IMR-90 (cell line): ENCODE data around the gene ECHS1. TPM values are rescaled to one million over a fixed set of nuclear protein-coding genes. Genes with fewer than 3 reads are reported as not detected.

Source experiments
- ATAC-seq: fragments of 200-7000 bp; cut with Tn5 transposase; 2 replicates; pipeline ENCODE4 v1.9.1; 2020; ENCODE audit warnings: low read depth, mild to moderate bottlenecking, moderate library complexity
- BruUV-seq: library from RNA; stranded (reverse); fragments of 400-500 nt; replicated peaks from 2 replicates; lab custom pipeline; 2021; lab: Mats Ljungman, UMichigan
- CTCF ChIA-PET: fragments of 300-600 bp; formaldehyde crosslinking; extraction: SDS; loops from one replicate; lab custom pipeline; 2021; ENCODE audit warnings: antibody characterized with exemption; lab: Yijun Ruan, JAX
- POLR2A ChIA-PET: fragments of 300-600 bp; sonication (Branson Sonifier 250); formaldehyde crosslinking; loops from one replicate; lab custom pipeline; 2022; ENCODE audit warnings: antibody characterized with exemption; ENCODE audit not compliant: unreplicated experiment; lab: Charles Lee
- DNase-seq: peaks from one replicate; pipeline ENCODE4 v3.0.0; 2013
- H2AFZ ChIP-seq: replicated peaks from 2 replicates; pipeline ENCODE3; 2013; ENCODE audit warnings: low read length, mild to moderate bottlenecking; ENCODE audit not compliant: poor library complexity
- H2AK5ac ChIP-seq: 2 replicates; pipeline ENCODE4 v1.6.1; 2013; ENCODE audit warnings: low read depth, low read length, inconsistent platforms
- H2AK9ac ChIP-seq: replicated peaks from 2 replicates; pipeline ENCODE3; 2013; ENCODE audit warnings: mild to moderate bottlenecking, low read depth, low read length, moderate library complexity; ENCODE audit not compliant: poor library complexity
- H2BK120ac ChIP-seq: 2 replicates; pipeline ENCODE4 v1.6.1; 2013; ENCODE audit warnings: low read depth, low read length, inconsistent platforms
- H2BK15ac ChIP-seq: 3 replicates; pipeline ENCODE4 v1.6.1; 2013; ENCODE audit warnings: low read depth, low read length, inconsistent platforms
- H2BK20ac ChIP-seq: 2 replicates; pipeline ENCODE4 v1.6.1; 2013; ENCODE audit warnings: low read depth, mild to moderate bottlenecking, inconsistent platforms, low read length, moderate library complexity
- H2BK5ac ChIP-seq: 2 replicates; pipeline ENCODE4 v1.6.1; 2013; ENCODE audit warnings: mild to moderate bottlenecking, low read depth, low read length, inconsistent platforms; ENCODE audit not compliant: poor library complexity, severe bottlenecking
- H3K14ac ChIP-seq: replicated peaks from 2 replicates; pipeline ENCODE4 v1.6.1; 2013; ENCODE audit warnings: low read depth, low read length, inconsistent platforms
- H3K18ac ChIP-seq: 2 replicates; pipeline ENCODE4 v1.6.1; 2013; ENCODE audit warnings: low read depth, low read length, control low read depth
- H3K23ac ChIP-seq: 2 replicates; pipeline ENCODE4 v1.6.1; 2013; ENCODE audit warnings: low read depth, low read length, inconsistent platforms
- H3K27ac ChIP-seq: 2 replicates; pipeline ENCODE4 v1.5.1; 2013; ENCODE audit warnings: mild to moderate bottlenecking, control low read depth, low read length; ENCODE audit not compliant: insufficient read depth
- H3K27me3 ChIP-seq: 2 replicates; pipeline ENCODE4 v1.6.1; 2013; ENCODE audit warnings: low read length; ENCODE audit not compliant: control insufficient read depth, insufficient read depth
- H3K36me3 ChIP-seq: 2 replicates; pipeline ENCODE4 v1.6.1; 2013; ENCODE audit warnings: low read length, mixed read lengths; ENCODE audit not compliant: control insufficient read depth, insufficient read depth
- H3K4ac ChIP-seq: 2 replicates; pipeline ENCODE4 v1.6.1; 2013; ENCODE audit warnings: low read depth, low read length, inconsistent platforms
- H3K4me1 ChIP-seq: 2 replicates; pipeline ENCODE4 v1.6.1; 2013; ENCODE audit warnings: low read length, mixed read lengths; ENCODE audit not compliant: control insufficient read depth, insufficient read depth
- H3K4me2 ChIP-seq: 2 replicates; pipeline ENCODE4 v1.6.1; 2013; ENCODE audit warnings: low read depth, mild to moderate bottlenecking, control low read depth, low read length, moderate library complexity
- H3K4me3 ChIP-seq: 2 replicates; pipeline ENCODE4 v1.5.1; 2013; ENCODE audit warnings: low read depth, mild to moderate bottlenecking, control low read depth, low read length, moderate library complexity; ENCODE audit not compliant: insufficient read depth
- H3K56ac ChIP-seq: 2 replicates; pipeline ENCODE4 v1.6.1; 2013; ENCODE audit warnings: low read length, inconsistent platforms; ENCODE audit not compliant: insufficient read depth; ENCODE audit errors: extremely low read depth
- H3K79me1 ChIP-seq, 2 experiments: 2 replicates each; pipeline ENCODE4 v1.6.1; 2013; ENCODE audit warnings: low read length in 2 of 2, inconsistent platforms in 1 of 2, low read depth in 1 of 2
- H3K9ac ChIP-seq: 2 replicates; pipeline ENCODE4 v1.6.1; 2013; ENCODE audit warnings: low read depth, low read length, control low read depth
- H3K9me1 ChIP-seq: 2 replicates; pipeline ENCODE4 v1.6.1; 2013; ENCODE audit warnings: low read length, inconsistent platforms; ENCODE audit not compliant: insufficient read depth
- H3K9me3 ChIP-seq: 2 replicates; pipeline ENCODE4 v1.6.1; 2013; ENCODE audit warnings: low read length; ENCODE audit not compliant: control insufficient read depth, insufficient read depth
- H4K20me1 ChIP-seq: 2 replicates; pipeline ENCODE4 v1.6.1; 2013; ENCODE audit warnings: low read length, inconsistent platforms; ENCODE audit not compliant: insufficient read depth
- H4K5ac ChIP-seq: 2 replicates; pipeline ENCODE4 v1.6.1; 2013; ENCODE audit warnings: mild to moderate bottlenecking, low read depth, low read length, control low read depth
- H4K8ac ChIP-seq, 2 experiments: 2 replicates each; pipeline ENCODE4 v1.6.1; 2013; ENCODE audit warnings: low read depth in 2 of 2, low read length in 2 of 2, control low read depth in 1 of 2, inconsistent platforms in 1 of 2
- H4K91ac ChIP-seq: 2 replicates; pipeline ENCODE4 v1.6.1; 2013; ENCODE audit warnings: low read depth, low read length, inconsistent platforms; ENCODE audit not compliant: insufficient read depth
- ELK1 ChIP-seq: fragments of 150-350 bp; IDR thresholded peaks from 2 replicates; pipeline ENCODE4 v1.6.1; 2016; ENCODE audit warnings: low read depth, mild to moderate bottlenecking, low read length, moderate library complexity, borderline replicate concordance
- MAZ ChIP-seq: IDR thresholded peaks from 2 replicates; pipeline ENCODE4 v1.6.1; 2012; ENCODE audit warnings: low read depth, mild to moderate bottlenecking, low read length, improper control_type of control experiment, moderate library complexity, borderline replicate concordance
- WGBS, 2 experiments: methylation state at CpG; one replicate each; pipeline versions ENCODE4 v1.1.5 to v1.1.7; 2013; ENCODE audit warnings: missing lambda C conversion rate in 2 of 2; ENCODE audit not compliant: insufficient read length in 1 of 2; ENCODE audit errors: extremely low coverage in 2 of 2; 5-methylcytosine and 5-hydroxymethylcytosine counted together
- dilution Hi-C: fragments of 300-500 bp; cut with HindIII; formaldehyde crosslinking; loops from one replicate; pipeline ENCODE4 v1.14.3; 2018; ENCODE audit warnings: low sequenced_read_pairs; ENCODE audit not compliant: unreplicated experiment
- in situ Hi-C: fragments of 300-500 bp; cut with MboI; formaldehyde crosslinking; loops from 3 replicates; pipeline ENCODE4 v1.14.3; 2019; ENCODE audit warnings: low sequenced_read_pairs, inconsistent platforms, mixed read lengths
- intact Hi-C: fragments of 100-400 bp; cut with micrococcal nuclease; formaldehyde crosslinking; loops from 2 replicates; pipeline ENCODE4 v1.10.0; 2022
- polyA plus RNA-seq, 3 experiments: library from polyadenylated mRNA; depleted of rRNA; stranded (reverse); fragments of >200 nt; gene quantifications; 2 replicates each; pipeline ENCODE4 v1.2.3, GENCODE V29; 2012; ENCODE audit warnings: low replicate concordance in 1 of 3
- total RNA-seq: library from RNA; depleted of rRNA; stranded (reverse); fragments of >200 nt; gene quantifications from 2 replicates; pipeline ENCODE4 v1.2.3, GENCODE V29; 2012

The ECHS1 gene
- total and polyA plus RNA-seq, 2 of the 4 experiments (the other 2 are of a cell fraction): 60.8 to 84.2 TPM

- no peak overlapping the region for H3K14ac ChIP-seq
- peaks cover 3% of the 10 kb centered on the region; the same call in 1 of the 2 replicates for H3K4me1 ChIP-seq
- no peaks in the 10 kb centered on the region for H3K27me3 ChIP-seq
- no peak overlapping the region for H4K91ac ChIP-seq
- peaks cover 6% of the 10 kb centered on the region; the same call in 1 of the 2 replicates for H3K9me1 ChIP-seq
- H3K4me2 ChIP-seq: no peak overlapping the region
- no TSS peak for BruUV-seq
- no peak overlapping the region for H3K27ac ChIP-seq
- ATAC-seq (no peak), DNase-seq (no peak)
- H3K36me3 ChIP-seq: peaks cover 14% of the 10 kb centered on the region; the same call in 1 of the 2 replicates
- H3K9ac ChIP-seq: no peak overlapping the region
- CTCF ChIA-PET: interaction anchor here (0.9 kb wide), 1 partner anchor 16 kb away, joined by 3 read pairs; no protein-coding TSS in a partner anchor
- H2BK120ac ChIP-seq: no peak overlapping the region
- no peak overlapping the region for H2BK5ac ChIP-seq
- dilution Hi-C loops: no loop called here
- intact Hi-C loops: no loop called here
- H3K23ac ChIP-seq: no peak overlapping the region
- no peak overlapping the region for H3K56ac ChIP-seq
- H3K4me3 ChIP-seq: no peak overlapping the region
- no peak overlapping the region for H2AFZ ChIP-seq
- H2AK5ac ChIP-seq: no peak overlapping the region
- H3K18ac ChIP-seq: no peak overlapping the region
- H3K4ac ChIP-seq: no peak overlapping the region
- no peak overlapping the region for H2AK9ac ChIP-seq
- H3K9me3 ChIP-seq: no peaks in the 10 kb centered on the region
- H4K20me1 ChIP-seq: peaks cover 7% of the 10 kb centered on the region
- H2BK15ac ChIP-seq: no peak overlapping the region
- no peak overlapping the region for H4K8ac ChIP-seq
- in situ Hi-C loops: no loop called here
- POLR2A ChIA-PET: no interaction called here
- no peak for TF ChIP-seq MAZ
- no peak for TF ChIP-seq ELK1
- no peak overlapping the region for H4K5ac ChIP-seq
- peaks cover 7 to 11% of the 10 kb centered on the region in 2 experiments for H3K79me1 ChIP-seq
- no CpG with 5 or more reads among the region's 4 CpGs for WGBS, 2 experiments
- H2BK20ac ChIP-seq: no peak overlapping the region
Observed at GRCh38 chr10:133313192-133313591, 60.0 kb downstream of the ECHS1 start.
